ENCODE results near the gene FKBP1C. TPM values are rescaled to one million over a fixed set of nuclear protein-coding genes. Genes with fewer than 3 reads are reported as not detected.

FKBP1C gene
- total RNA-seq, result 0.32 and 0.65 TPM in 2 replicates

GRCh38 chr6:63211343-63211742 is at the start of gene FKBP1C:
Gene FKBP1C, plus strand, starts transcription at chr6:63211469.

Small RNAs within 50 kb of the gene (small RNA-seq; reads per million reads assigned to genes)
- not detected for gene SPTLC1P3

Other genes with a start within 250 kb of the FKBP1C start
- gene LGSN, start 108.5 kb downstream of the FKBP1C start, total RNA-seq, result not detected in 2 replicates

All from articular chondrocyte of knee joint (primary cell).